Calu3 (cell line): ENCODE data around the gene AQP9. TPM values are rescaled to one million over a fixed set of nuclear protein-coding genes. Genes with fewer than 3 reads are reported as not detected.

Source experiments
- BruUV-seq: library from RNA; stranded (reverse); fragments of 400-500 nt; replicated peaks from 2 replicates; lab custom pipeline; 2021; lab: Mats Ljungman, UMichigan
- CTCF ChIA-PET: fragments of 300-600 bp; sonication (Branson Sonifier 250); formaldehyde crosslinking; loops from one replicate; lab custom pipeline; 2022; ENCODE audit warnings: antibody characterized with exemption; lab: Charles Lee
- DNase-seq: peaks from one replicate; pipeline ENCODE4 v3.0.0; 2022
- H3K27ac Mint-ChIP-seq: one replicate; pipeline ENCODE4 v1.8.0; 2022; ENCODE audit warnings: mixed read lengths; ENCODE audit not compliant: unreplicated experiment
- H3K27me3 Mint-ChIP-seq: one replicate; pipeline ENCODE4 v1.8.0; 2022; ENCODE audit warnings: mixed read lengths; ENCODE audit not compliant: unreplicated experiment
- H3K36me3 Mint-ChIP-seq: one replicate; pipeline ENCODE4 v1.8.0; 2022; ENCODE audit warnings: mild to moderate bottlenecking, moderate library complexity, mixed read lengths; ENCODE audit not compliant: insufficient read depth, unreplicated experiment
- H3K4me1 Mint-ChIP-seq: one replicate; pipeline ENCODE4 v1.8.0; 2022; ENCODE audit warnings: mild to moderate bottlenecking, low read depth, mixed read lengths; ENCODE audit not compliant: unreplicated experiment
- H3K4me3 Mint-ChIP-seq: one replicate; pipeline ENCODE4 v1.8.0; 2022; ENCODE audit warnings: mild to moderate bottlenecking, low read depth, moderate library complexity, mixed read lengths; ENCODE audit not compliant: unreplicated experiment
- H3K9me3 Mint-ChIP-seq: one replicate; pipeline ENCODE4 v1.8.0; 2022; ENCODE audit warnings: low read depth, mixed read lengths; ENCODE audit not compliant: unreplicated experiment
- intact Hi-C: fragments of 100-400 bp; cut with micrococcal nuclease; formaldehyde crosslinking; loops from one replicate; pipeline ENCODE4 v1.10.0; 2022; ENCODE audit not compliant: unreplicated experiment
- total RNA-seq: library from RNA; stranded (reverse); gene quantifications from 2 replicates; pipeline ENCODE4 v1.2.3, GENCODE V29; 2022
- TF ChIP-seq, protein P1 (sequence below): fragments of 200-600 bp; IDR thresholded peaks from one replicate; pipeline ENCODE4 v1.8.0; 2022; ENCODE audit warnings: antibody characterized with exemption; ENCODE audit not compliant: unreplicated experiment

The AQP9 gene
- total RNA-seq, 1 experiment from 2014 or later: not detected

DNA sequence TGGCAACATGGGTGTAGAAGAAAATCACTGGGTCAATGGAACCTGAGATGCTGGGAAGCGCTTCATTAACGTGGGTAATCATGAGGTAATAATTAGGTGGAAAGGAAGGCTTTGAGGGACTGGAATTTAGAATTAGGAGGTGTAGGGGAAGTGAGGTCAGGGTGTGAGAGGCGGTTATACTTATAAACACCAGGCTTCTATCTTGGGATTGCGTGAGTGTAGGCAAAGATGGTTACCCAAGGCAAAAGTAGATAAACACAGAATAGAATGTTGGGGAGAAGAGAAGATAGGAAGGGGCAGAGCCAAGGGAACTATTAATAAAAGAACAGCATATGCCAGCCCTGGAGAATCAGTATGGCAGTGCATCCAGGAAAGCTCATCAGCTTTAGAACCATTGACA, 3.3 kb upstream of the AQP9 start:
- TF ChIP-seq, protein P1, sequence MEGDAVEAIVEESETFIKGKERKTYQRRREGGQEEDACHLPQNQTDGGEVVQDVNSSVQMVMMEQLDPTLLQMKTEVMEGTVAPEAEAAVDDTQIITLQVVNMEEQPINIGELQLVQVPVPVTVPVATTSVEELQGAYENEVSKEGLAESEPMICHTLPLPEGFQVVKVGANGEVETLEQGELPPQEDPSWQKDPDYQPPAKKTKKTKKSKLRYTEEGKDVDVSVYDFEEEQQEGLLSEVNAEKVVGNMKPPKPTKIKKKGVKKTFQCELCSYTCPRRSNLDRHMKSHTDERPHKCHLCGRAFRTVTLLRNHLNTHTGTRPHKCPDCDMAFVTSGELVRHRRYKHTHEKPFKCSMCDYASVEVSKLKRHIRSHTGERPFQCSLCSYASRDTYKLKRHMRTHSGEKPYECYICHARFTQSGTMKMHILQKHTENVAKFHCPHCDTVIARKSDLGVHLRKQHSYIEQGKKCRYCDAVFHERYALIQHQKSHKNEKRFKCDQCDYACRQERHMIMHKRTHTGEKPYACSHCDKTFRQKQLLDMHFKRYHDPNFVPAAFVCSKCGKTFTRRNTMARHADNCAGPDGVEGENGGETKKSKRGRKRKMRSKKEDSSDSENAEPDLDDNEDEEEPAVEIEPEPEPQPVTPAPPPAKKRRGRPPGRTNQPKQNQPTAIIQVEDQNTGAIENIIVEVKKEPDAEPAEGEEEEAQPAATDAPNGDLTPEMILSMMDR: no peak
- CTCF ChIA-PET: no interaction called here
- Mint-ChIP-seq H3K4me1 (no peaks in the 10 kb centered on the region), H3K4me3 (no peak overlapping the region), H3K9me3 (no peaks in the 10 kb centered on the region), H3K36me3 (no peaks in the 10 kb centered on the region), H3K27me3 (peaks cover 36% of the 10 kb centered on the region), H3K27ac (no peak overlapping the region)
- intact Hi-C loops: no loop called here
- BruUV-seq: no TSS peak
- no peak for DNase-seq

DNA sequence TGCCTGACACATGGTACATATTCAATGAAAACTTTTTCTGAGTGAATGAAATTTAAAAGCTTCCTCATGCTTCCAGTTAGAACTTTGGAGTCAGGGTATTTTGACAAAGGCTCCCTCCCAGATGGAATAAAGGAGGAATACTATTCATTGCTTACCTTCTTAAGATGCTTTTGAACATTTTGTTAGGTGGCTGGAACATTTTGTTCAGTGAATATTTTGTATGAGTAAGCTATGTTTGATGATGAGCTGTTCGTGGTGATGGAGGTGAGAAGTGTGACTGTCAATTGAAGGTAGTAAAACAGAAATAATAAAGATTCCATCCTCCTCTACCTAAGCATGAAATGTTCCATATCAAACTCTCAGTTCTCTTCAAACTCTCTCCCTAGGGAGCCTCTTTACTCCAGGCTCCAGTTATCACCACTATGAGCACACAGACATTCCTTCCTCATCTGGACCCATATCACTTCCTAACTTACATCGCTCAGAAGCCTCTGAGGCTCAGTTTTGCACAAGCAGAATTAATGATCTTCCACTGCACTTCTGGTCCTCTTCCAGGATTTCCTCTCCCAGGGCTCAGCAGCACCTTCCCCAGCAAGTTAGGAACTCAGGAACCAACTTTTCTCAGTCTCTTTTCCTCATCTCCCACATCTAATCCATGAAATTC, 2.5 kb upstream of the AQP9 start:
- BruUV-seq: no TSS peak

DNA sequence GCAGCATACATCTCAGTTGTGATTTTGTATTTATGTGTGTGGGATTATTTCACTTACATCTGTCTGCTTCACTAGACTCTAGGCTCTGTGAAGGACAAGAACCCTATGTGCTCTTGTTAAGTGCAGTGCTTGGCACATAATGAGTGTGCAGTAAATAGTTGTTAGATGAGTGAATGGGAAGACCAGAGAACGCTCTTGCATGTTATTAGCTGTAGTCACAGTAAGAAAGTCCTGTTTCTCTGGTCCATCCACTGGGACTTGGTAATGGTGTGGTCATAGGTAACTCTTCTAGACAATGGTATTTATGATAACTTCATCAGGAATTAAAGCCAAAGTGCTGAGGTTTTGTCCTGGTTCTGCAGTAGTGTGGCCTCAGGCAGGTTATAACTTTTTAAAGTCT, 1.4 kb upstream of the AQP9 start:
- Mint-ChIP-seq H3K4me1 (no peaks in the 10 kb centered on the region), H3K27ac (no peak overlapping the region), H3K9me3 (no peaks in the 10 kb centered on the region), H3K36me3 (no peaks in the 10 kb centered on the region), H3K4me3 (no peak overlapping the region), H3K27me3 (peaks cover 49% of the 10 kb centered on the region)
- no TSS peak for BruUV-seq
- CTCF ChIA-PET: no interaction called here
- no peak for DNase-seq
- intact Hi-C loops: no loop called here
- TF ChIP-seq, protein P1: no peak

More for the DNA sequence above, 2.5 kb upstream of the AQP9 start:
- intact Hi-C loops: no loop called here
- Mint-ChIP-seq H3K27ac (no peak overlapping the region), H3K4me1 (no peaks in the 10 kb centered on the region), H3K4me3 (no peak overlapping the region), H3K9me3 (no peaks in the 10 kb centered on the region), H3K36me3 (no peaks in the 10 kb centered on the region), H3K27me3 (peaks cover 38% of the 10 kb centered on the region)
- CTCF ChIA-PET: no interaction called here
- no peak for DNase-seq
- TF ChIP-seq, protein P1: no peak

DNA sequence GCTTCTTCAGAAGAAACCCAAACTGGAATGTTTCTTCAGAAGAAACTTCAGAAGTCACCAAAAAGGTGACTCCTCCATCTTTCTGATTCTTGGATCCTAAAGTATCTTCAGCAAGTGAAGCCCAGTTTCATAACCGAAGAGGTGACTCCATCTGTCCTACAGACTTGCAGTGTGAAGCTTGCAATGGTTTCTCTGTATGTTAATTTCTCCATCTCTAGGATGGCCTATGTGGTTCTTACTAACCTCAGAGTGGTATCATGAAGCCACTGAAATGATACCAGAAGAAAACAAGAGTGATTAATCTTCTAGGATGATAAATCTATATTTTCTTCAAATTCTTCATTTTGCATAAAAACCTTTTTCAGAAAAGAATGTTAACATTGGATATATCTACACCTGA, 495 bp upstream of the AQP9 start:
- peaks cover 58% of the 10 kb centered on the region for H3K27me3 Mint-ChIP-seq

More for the DNA sequence above, 495 bp upstream of the AQP9 start:
- Mint-ChIP-seq H3K4me3 (no peak overlapping the region), H3K4me1 (no peaks in the 10 kb centered on the region), H3K27ac (no peak overlapping the region), H3K9me3 (no peaks in the 10 kb centered on the region), H3K36me3 (no peaks in the 10 kb centered on the region)
- TF ChIP-seq, protein P1: no peak
- DNase-seq: no peak
- intact Hi-C loops: no loop called here
- CTCF ChIA-PET: no interaction called here
- BruUV-seq: no TSS peak
